ENCODE measurements around the gene FAF1. TPM values are rescaled to one million over a fixed set of nuclear protein-coding genes. Genes with fewer than 3 reads are reported as not detected.

FAF1 gene
- total RNA-seq, 4 donors from 2014 or later, result 39.7 to 60.6 (median 42.9) TPM

DNA sequence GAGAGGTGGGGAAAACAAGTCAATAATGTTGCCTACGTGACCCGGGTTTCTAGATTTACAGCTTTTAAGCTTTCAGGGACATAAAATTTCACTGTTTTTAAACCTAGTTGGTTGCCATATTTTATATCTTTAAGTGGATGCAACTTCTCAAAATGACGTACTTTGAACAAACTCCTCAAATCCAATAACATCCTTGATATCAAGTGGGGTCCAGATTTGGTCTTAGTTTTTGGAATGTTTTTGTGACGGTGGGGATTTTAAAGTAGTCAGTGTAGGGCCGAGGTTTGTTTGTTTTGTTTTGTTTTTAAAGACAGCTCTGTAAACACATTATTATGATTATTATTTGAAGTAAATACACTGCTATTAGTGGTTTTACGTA lies 10.4 kb upstream of the FAF1 start:
- WGBS, result 8% methylated on average over 6 of the region's 6 CpGs

DNA sequence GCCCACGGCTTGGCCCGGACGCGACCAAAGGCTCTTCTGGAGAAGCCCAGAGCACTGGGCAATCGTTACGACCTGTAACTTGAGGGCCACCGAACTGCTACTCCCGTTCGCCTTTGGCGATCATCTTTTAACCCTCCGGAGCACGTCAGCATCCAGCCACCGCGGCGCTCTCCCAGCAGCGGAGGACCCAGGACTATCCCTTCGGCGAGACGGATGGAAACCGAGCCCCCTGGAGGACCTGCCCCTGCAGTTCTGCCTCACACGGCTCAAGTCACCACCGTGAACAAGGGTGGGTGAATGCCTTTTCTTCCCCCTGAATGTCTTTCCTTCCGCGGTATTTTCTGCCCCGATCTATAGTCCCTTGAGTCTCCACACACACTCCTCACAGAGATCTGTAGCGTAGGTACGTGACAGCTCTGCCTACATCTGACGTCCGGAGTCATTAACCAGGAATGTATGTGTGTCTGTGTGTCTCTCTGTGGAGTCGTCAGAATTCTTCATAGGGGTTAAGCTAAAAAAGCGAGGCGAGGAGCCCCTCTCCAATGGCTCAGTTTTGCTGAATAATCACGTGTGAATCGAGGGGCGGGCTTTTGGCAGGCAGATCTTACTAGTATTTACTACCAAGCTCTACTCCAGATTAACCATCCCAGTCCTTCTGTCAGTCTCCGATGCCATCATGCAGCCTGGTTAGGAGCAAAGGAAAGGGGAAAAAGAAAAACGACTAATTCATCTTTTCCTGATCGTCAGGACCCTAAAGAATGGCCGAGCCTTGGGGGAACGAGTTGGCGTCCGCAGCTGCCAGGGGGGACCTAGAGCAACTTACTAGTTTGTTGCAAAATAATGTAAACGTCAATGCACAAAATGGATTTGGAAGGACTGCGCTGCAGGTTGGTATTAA lies 9.8 kb upstream of the FAF1 start, which contains the start of gene CDKN2C:
TSS of gene CDKN2C (plus strand) at position 635 of the 898 bp plus-strand sequence. CDS start at position 759, 124 bp downstream.
- no peaks in the 10 kb centered on the region for H3K27me3 ChIP-seq
- H3K9me3 ChIP-seq, result no peaks in the 10 kb centered on the region
- H3K36me3 ChIP-seq, result peaks cover 0 to 5% (median 0%) of the 10 kb centered on the region in 4 donors
- DNase-seq (ENCODE audit: extremely low spot score), result peak; percentile 95
- peak; percentile 71 to 89 for TF ChIP-seq POLR2AphosphoS5 (IDR thresholded peaks at IDR 0.05)
- no peak for TF ChIP-seq EP300 (IDR thresholded peaks at IDR 0.05)
- TF ChIP-seq, protein P1, sequence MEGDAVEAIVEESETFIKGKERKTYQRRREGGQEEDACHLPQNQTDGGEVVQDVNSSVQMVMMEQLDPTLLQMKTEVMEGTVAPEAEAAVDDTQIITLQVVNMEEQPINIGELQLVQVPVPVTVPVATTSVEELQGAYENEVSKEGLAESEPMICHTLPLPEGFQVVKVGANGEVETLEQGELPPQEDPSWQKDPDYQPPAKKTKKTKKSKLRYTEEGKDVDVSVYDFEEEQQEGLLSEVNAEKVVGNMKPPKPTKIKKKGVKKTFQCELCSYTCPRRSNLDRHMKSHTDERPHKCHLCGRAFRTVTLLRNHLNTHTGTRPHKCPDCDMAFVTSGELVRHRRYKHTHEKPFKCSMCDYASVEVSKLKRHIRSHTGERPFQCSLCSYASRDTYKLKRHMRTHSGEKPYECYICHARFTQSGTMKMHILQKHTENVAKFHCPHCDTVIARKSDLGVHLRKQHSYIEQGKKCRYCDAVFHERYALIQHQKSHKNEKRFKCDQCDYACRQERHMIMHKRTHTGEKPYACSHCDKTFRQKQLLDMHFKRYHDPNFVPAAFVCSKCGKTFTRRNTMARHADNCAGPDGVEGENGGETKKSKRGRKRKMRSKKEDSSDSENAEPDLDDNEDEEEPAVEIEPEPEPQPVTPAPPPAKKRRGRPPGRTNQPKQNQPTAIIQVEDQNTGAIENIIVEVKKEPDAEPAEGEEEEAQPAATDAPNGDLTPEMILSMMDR (IDR thresholded peaks at IDR 0.05), result no peak
- peak; percentile 35 for TF ChIP-seq POLR2A (IDR thresholded peaks at IDR 0.05; ENCODE audit: low read depth)
- intact Hi-C loops (cut with DNase I), result no loop called here
- peaks cover 13 to 39% (median 23%) of the 10 kb centered on the region in 4 donors for H3K4me1 ChIP-seq
- under 1% methylated on average over 34 of the region's 44 CpGs for WGBS
- peak within 1 kb of the TSS; percentile 95 to 99 (median 98) for H3K27ac ChIP-seq (replicated peaks in 1 of 4)
- H3K4me3 ChIP-seq, result peak within 1 kb of the TSS; percentile 71 to 98 (median 82)

More for the DNA sequence above, 10.4 kb upstream of the FAF1 start:
- Histone ChIP-seq H3K27me3 (no peaks in the 10 kb centered on the region), H3K36me3 (peaks cover 0 to 5% (median 0%) of the 10 kb centered on the region in 4 donors), H3K9me3 (no peaks in the 10 kb centered on the region), H3K4me3 (peak overlapping the region; percentile 71 to 98 (median 82)), H3K27ac (replicated peaks in 1 of 4) (peak overlapping the region; percentile 95 to 99 (median 98)), H3K4me1 (peaks cover 13 to 41% (median 23%) of the 10 kb centered on the region in 4 donors)
- no peak for DNase-seq (ENCODE audit: extremely low spot score)
- intact Hi-C loops (cut with DNase I), result no loop called here
- TF ChIP-seq POLR2A (IDR thresholded peaks at IDR 0.05; ENCODE audit: low read depth), result no peak

DNA sequence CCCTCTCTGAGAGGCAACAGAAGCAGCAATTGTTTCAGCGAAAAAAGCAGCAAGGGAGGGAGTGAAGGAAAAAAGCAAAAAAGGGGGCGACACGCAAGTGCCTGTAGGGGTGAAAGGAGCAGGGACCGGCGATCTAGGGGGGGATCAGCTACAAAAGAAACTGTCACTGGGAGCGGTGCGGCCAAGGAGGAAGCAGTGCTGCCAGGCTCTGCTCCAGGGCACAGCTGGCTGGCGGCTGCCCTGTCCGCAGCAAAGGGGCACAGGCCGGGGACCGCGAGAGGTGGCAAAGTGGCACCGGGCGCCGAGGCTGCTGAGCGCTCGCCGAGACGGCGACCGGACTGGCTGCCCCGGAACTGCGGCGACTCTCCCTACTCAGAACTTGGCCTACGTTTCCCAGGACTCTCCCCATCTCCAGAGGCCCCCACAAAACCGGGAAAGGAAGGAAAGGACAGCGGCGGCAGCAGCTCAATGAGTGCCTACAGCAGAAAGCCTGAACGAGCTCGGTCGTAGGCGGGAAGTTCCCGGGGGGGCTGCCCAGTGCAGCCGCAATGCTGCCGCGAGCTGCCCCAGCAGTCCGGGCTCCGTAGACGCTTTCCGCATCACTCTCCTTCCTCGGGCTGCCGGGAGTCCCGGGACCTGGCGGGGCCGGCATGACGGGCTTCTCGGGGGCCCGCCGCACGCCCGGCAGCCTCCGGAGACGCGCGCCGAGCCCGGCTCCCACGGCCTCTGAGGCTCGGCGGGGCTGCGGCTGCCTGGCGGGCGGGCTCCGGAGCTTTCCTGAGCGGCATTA lies 8.9 kb upstream of the FAF1 start:
- H3K27ac ChIP-seq (replicated peaks in 1 of 4), result peak overlapping the region; percentile 95 to 99 (median 98)
- peaks cover 13 to 31% (median 21%) of the 10 kb centered on the region in 4 donors for H3K4me1 ChIP-seq
- no peak for TF ChIP-seq POLR2AphosphoS5 (IDR thresholded peaks at IDR 0.05)
- TF ChIP-seq POLR2A (IDR thresholded peaks at IDR 0.05; ENCODE audit: low read depth), result no peak
- no peak for TF ChIP-seq EP300 (IDR thresholded peaks at IDR 0.05)
- TF ChIP-seq, protein P1 (IDR thresholded peaks at IDR 0.05), result no peak
- no peaks in the 10 kb centered on the region for H3K9me3 ChIP-seq
- H3K36me3 ChIP-seq, result peaks cover 0 to 3% (median 0%) of the 10 kb centered on the region in 4 donors
- no peaks in the 10 kb centered on the region for H3K27me3 ChIP-seq
- no peak for DNase-seq (ENCODE audit: extremely low spot score)
- intact Hi-C loops (cut with DNase I), result no loop called here
- H3K4me3 ChIP-seq, result peak overlapping the region; percentile 71 to 98 (median 82)
- WGBS, result 2% methylated on average over 9 of the region's 65 CpGs

DNA sequence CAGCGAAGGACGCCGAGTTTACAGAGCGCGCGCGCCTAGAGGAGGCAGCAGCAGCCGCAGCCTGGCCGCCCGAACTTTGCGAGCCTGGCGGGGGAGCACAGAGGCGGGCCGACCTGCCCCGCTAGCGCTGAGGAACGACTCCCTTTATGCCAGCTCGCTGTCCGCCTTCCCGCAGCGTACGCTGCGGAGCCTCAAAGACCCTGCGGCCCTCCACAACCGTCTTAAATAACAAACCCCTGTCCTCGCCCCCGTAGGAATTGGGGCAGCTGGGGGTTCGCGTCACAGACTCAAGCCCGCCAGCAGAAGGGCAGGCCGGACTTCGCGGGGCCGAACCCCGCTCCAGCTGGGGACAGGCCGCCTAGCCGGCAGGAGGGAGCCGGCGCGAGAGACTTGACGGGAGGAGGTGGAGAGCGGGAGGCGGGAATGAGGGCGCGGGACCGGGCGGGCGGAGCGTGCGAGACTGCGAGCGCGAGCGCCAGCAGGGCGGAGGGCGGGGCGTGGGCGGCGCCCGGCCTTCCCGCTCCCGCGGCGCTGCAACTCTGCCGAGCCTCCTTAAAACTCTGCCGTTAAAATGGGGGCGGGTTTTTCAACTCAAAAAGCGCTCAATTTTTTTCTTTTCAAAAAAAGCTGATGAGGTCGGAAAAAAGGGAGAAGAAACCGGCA lies 8.2 kb upstream of the FAF1 start:
- 3% methylated on average over 25 of the region's 70 CpGs for WGBS
- TF ChIP-seq EP300 (IDR thresholded peaks at IDR 0.05) (no peak), POLR2A (IDR thresholded peaks at IDR 0.05; ENCODE audit: low read depth) (peak; percentile 56), POLR2AphosphoS5 (IDR thresholded peaks at IDR 0.05) (peak; percentile 79 to 96)
- TF ChIP-seq, protein P1 (IDR thresholded peaks at IDR 0.05), result peak; percentile 32 to 59 (median 40)
- Histone ChIP-seq H3K4me1 (peaks cover 12 to 24% (median 15%) of the 10 kb centered on the region in 4 donors), H3K27me3 (no peaks in the 10 kb centered on the region), H3K27ac (replicated peaks in 1 of 4) (peak overlapping the region; percentile 95 to 99 (median 98)), H3K9me3 (no peaks in the 10 kb centered on the region), H3K36me3 (no peaks in the 10 kb centered on the region), H3K4me3 (peak overlapping the region; percentile 71 to 98 (median 82))
- DNase-seq (ENCODE audit: extremely low spot score), result peak; percentile 96
- intact Hi-C loops (cut with DNase I), result no loop called here

All from esophagus muscularis mucosa (tissue), 4 donors.